GM21423 (cell line): Measurements from ENCODE around the gene AASDH.
"Not testable (repeated sequence)": the region's sequence is repeated elsewhere in the genome, so short reads cannot be mapped to it uniquely, and the experiment has no call there.

ENCODE experiments used
- ATAC-seq: cut with Tn5 transposase; IDR thresholded peaks from one replicate; pipeline ENCODE4 v1.9.1; 2021; ENCODE audit warnings: mild to moderate bottlenecking, moderate library complexity; ENCODE audit not compliant: unreplicated experiment

AASDH gene

GRCh38 chr4:56391270-56391669 is 4.0 kb upstream of the AASDH start:
- no peak for ATAC-seq

DNA sequence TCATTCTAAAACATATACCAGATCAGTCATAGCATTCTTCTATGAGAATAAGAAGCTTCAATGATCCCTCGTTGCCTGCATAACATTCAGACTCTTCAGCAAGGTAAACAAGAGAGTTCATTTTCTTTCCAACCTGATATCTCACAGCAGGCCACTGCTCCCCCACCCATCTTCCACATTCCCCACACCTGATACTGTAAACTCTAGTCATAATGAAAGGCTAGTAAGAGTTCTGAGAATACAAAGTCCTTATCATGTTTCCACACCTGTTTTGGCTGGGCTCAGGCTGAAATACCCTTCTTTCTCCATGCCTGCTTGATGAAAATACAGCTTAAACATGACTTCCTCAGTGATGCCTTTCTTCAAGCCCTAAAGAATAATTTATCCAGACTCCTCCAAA is 2.3 kb upstream of the AASDH start:
- no peak for ATAC-seq

- ATAC-seq, result no peak
Measured at GRCh38 chr4:56388306-56388705, 1.0 kb upstream of the AASDH start.

GRCh38 chr4:56386091-56386490 is 1.2 kb downstream of the AASDH start:
- ATAC-seq, result no peak

DNA sequence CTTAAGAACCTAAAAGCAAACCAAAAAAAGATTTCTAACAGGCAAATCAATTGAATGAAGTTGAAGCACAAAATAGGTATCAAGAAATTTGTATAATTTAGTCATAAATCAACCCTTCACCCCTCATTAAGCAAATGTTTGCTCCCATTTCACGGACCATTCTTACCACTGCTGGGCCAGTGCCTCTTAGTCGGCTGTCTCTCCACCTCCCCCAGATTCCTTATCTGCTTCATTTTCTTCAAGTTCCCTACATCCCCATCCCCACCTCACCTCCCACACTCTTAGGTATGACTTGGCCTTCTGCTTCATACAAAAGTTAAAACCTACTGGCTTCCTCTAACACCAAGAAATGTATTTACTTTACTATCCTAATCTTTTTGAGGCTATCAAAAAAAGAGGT is 11.8 kb downstream of the AASDH start:
- ATAC-seq, result no peak

- ATAC-seq, result no peak
Measured at GRCh38 chr4:56374956-56375355, 12.3 kb downstream of the AASDH start.

- no peak for ATAC-seq
Measured at GRCh38 chr4:56372774-56373173, 14.5 kb downstream of the AASDH start.

DNA sequence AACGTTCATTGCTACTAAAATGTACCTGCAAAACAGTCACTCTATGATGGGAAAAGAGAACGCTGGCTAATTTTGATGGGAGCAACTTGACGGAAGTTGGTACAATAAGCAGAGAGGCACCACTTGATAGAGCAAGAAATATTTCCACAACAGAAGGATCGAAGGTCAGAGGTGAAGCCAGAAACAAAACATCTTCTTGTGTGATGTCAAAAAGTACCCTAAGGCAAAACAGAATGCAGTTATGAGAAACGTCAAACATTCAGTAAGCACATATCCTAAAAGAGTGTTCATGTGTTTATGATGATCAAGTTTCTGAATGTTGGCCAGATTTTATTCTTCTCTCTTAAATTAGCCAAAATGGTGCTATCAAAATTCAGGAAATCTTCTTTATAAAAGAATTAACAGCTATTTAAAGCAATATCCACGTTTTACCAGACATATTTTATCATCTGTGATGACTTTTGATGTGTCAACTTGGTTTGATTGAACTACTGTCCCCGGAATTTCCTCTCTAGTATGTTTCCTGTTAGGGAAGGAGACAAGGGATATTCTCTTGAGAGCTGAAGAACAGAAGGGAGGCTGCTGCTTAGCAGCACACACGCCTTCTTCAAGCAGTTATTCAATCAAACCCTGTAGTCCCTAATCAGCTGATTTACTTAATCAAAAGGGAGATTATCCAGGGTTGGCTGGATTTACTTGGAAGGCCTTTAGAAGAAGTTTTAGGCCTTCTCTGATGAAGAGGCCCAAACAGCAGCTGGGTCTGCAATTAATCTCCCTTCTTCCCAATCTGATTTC is 15.7 kb downstream of the AASDH start:
- ATAC-seq, result no peak

- no peak for ATAC-seq
Measured at GRCh38 chr4:56370377-56370776, 16.9 kb downstream of the AASDH start.

DNA sequence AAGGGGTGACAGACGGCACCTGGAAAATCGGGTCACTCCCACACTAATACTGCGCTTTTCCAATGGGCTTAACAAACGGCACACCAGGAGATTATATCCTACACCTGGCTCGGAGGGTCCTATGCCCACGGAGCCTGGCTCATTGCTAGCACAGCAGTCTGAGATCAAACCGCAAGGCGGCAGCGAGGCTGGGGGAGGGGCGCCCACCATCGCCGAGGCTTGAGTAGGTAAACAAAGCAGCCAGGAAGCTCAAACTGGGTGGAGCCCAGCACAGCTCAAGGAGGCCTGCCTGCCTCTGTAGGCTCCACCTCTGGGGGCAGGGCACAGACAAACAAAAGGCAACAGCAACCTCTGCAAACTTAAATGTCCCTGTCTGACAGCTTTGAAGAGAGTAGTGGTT is 24.3 kb downstream of the AASDH start:
- ATAC-seq, result not testable (repeated sequence)

DNA sequence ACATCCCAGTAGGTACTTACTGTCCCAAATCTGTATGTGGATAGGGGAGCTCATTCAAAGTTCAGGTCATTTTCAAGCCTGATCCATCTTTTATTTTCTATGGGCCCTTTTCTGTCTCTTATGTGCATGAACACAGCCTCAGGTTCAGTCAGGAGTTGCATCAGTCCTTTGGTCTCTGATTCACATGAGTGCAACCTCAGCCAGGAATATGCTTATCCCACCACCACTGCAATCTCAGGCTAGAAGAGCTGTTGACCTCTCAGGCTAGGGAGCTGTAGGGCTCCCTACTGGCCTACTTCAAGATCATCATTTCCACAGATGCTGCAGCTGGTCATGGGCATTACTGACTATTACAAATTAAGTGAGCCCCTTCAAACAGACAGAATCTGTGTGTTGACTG is 27.2 kb downstream of the AASDH start:
- ATAC-seq, result no peak

DNA sequence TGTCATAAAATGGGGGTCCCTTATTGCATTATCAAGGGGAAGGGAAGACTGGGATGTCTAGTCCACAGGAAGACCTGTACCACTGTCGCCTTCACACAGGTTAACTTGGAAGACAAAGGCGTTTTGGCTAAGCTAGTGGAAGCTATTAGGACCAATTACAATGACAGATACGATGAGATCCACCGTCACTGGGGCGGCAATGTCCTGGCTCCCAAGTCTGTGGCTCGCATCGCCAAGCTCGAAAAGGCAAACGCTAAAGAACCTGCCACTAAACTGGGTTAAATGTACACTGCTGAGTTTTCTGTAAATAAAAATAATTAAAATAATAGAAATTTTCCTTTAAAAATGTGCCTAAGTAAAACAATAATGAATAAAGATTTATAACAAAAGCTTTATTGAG is 30.6 kb downstream of the AASDH start:
- ATAC-seq, result no peak

GRCh38 chr4:56348576-56348975 is 38.7 kb downstream of the AASDH start:
- ATAC-seq, result no peak

GRCh38 chr4:56345458-56345857 is 41.8 kb downstream of the AASDH start:
- no peak for ATAC-seq

- no peak for ATAC-seq
Measured at GRCh38 chr4:56342746-56343145, 44.5 kb downstream of the AASDH start.

DNA sequence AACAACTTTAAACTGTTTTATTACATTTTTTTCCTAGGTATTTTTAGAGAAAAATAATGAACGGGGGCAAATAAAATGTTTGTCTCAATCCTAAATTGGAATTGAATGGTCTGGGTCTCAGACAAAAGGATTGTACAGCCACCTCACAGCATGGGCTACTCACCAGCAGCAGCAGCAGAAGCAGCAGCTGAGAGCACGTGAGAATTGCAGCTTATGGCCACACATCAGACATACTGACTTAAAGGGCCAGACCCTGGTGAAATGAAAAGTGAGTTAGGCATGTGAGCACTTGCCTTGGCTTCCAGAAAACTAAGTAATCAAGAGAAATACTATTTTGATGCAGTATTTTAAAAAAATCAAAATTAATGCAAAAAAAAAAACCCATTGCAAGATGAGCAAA is 56.6 kb downstream of the AASDH start:
- no peak for ATAC-seq

DNA sequence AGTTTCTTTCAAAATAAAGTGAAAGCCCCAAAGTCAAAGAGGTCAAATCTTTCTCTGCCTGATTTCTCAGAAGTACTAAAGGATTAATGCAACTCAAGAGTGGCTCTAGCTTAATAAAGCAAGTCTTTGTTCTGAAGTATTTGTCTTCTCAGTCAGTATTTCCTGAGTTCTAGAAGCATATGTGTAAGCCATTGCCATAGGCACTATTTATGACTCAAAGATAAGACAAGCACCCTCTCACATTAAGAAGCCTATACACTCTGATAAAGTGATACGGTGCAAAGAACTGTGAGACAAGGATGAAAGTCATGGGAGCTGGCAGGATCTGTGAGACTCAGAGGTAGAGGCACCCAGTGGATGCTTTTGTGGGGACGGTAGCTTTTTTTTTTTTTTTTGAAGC is 60.9 kb downstream of the AASDH start:
- no peak for ATAC-seq

GRCh38 chr4:56324011-56324610 is 63.2 kb downstream of the AASDH start:
- no peak for ATAC-seq

DNA sequence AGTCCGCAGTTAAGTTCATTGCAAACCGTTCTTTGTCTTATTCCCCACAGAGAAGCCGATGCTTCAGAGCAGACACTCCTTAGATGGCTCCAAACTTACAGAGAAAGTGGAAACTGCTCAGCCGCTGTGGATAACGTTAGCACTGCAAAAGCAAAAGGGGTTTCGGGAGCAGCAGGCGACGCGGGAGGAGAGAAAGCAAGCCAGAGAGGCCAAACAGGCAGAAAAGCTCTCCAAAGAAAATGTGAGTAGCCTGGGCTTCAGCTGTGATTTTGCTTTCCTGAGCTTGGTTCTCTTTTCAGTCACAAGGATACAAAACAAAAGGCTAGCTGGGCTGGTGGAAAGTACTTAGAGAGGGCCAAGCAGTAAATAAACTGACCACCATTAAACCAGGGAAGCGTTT is 64.0 kb downstream of the AASDH start:
- no peak for ATAC-seq

- no peak for ATAC-seq
Measured at GRCh38 chr4:56321251-56321650, 66.0 kb downstream of the AASDH start.

DNA sequence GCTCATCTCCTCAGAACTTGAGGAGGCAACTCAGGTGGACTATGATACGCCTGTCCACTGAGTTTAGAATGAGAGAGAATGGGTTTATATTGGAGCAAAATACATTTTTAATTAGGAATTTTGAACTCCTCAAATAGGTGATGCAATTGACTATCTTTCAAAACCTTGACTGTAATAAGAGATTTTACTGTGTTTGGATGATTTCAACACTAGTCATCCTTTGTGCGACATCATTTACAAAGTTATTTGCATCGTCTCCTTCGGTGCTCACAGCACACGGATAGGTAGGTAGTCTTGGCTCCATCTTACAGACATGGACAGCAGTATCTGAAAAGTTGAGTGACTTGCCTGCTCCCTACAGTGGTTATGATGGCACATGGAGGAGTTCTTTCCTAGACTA is 67.0 kb downstream of the AASDH start:
- no peak for ATAC-seq

- ATAC-seq, result no peak
Measured at GRCh38 chr4:56318555-56318954, 68.7 kb downstream of the AASDH start.

- ATAC-seq, result no peak
Measured at GRCh38 chr4:56317749-56318148, 69.5 kb downstream of the AASDH start.
